Vagina (tissue), 2 donors: ENCODE data around the gene ATF5.

Experiments used
- POLR2A ChIP-seq, 2 donors: fragments of 450-650 bp; IDR thresholded peaks; one replicate each; pipeline ENCODE4 v1.6.1; 2017; ENCODE audit warnings: antibody characterized with exemption in 2 of 2, mild to moderate bottlenecking in 2 of 2, moderate library complexity in 2 of 2
- TF ChIP-seq, protein P1 (sequence below), 3 experiments: fragments of 450-650 bp in 2 of 3; fragments of 200-600 bp in 1 of 3; sonication (generic) in 1 of 3; IDR thresholded peaks; one replicate each; pipeline ENCODE4 v1.5.1; 2017 to 2019; ENCODE audit warnings: antibody characterized with exemption in 3 of 3, mild to moderate bottlenecking in 2 of 3, moderate library complexity in 2 of 3

GRCh38 chr19:49880162-49880869 lies 48.7 kb upstream of the ATF5 start:
- TF ChIP-seq, protein P1, sequence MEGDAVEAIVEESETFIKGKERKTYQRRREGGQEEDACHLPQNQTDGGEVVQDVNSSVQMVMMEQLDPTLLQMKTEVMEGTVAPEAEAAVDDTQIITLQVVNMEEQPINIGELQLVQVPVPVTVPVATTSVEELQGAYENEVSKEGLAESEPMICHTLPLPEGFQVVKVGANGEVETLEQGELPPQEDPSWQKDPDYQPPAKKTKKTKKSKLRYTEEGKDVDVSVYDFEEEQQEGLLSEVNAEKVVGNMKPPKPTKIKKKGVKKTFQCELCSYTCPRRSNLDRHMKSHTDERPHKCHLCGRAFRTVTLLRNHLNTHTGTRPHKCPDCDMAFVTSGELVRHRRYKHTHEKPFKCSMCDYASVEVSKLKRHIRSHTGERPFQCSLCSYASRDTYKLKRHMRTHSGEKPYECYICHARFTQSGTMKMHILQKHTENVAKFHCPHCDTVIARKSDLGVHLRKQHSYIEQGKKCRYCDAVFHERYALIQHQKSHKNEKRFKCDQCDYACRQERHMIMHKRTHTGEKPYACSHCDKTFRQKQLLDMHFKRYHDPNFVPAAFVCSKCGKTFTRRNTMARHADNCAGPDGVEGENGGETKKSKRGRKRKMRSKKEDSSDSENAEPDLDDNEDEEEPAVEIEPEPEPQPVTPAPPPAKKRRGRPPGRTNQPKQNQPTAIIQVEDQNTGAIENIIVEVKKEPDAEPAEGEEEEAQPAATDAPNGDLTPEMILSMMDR (IDR thresholded peaks at IDR 0.05) = no peak
- TF ChIP-seq POLR2A (IDR thresholded peaks at IDR 0.05) = no peak
